ENCODE data around the gene CYP4F2. TPM values are rescaled to one million over a fixed set of nuclear protein-coding genes. Genes with fewer than 3 reads are reported as not detected.

CYP4F2 gene
- total and polyA plus RNA-seq, 9 of the 15 experiments (the other 6 are each of a cell fraction or from before 2014, with no cell fraction given) = 0.10 to 0.56 (median 0.32) TPM; not detected in 2

DNA sequence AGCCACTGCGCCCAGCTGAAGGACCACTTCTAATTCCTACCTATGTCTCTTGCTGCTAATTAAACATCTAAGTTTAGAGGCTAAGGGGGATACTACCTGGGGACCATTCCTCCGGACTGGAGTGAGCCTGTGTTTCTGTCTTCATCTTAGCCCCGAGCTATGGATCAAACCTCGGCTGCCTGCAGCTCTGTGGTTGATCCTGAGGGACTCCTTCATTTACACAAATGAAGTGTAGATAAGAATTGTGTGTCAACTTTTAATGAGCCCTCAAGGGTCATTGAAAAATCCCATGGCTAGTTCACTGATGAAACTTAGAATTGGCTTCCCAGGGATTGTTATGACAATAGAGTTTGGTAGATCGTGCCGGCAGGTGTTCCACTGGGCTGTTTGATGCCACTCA lies 51.0 kb downstream of the CYP4F2 start:
- Histone ChIP-seq H4K20me1 (replicated peaks; ENCODE audit: control insufficient read depth, insufficient read depth, low read length) (no peaks in the 10 kb centered on the region), H3K9me3 (replicated peaks; ENCODE audit: control insufficient read depth, insufficient read depth, low read depth, low read length) (no peaks in the 10 kb centered on the region), H3K9ac (ENCODE audit: insufficient read depth in 1 of 2, low read depth in 2 of 2, low read length in 2 of 2) (no peak overlapping the region), H3K36me3 (ENCODE audit: control insufficient read depth, insufficient read depth, low read length) (no peaks in the 10 kb centered on the region), H3K79me2 (ENCODE audit: control insufficient read depth, insufficient read depth, low read length) (no peaks in the 10 kb centered on the region), H2AFZ (ENCODE audit: low read depth, low read length) (no peak overlapping the region), H3K27ac (ENCODE audit: extremely low read depth, low read depth, low read length) (no peak overlapping the region), H3K9me1 (ENCODE audit: control insufficient read depth, insufficient read depth, low read length) (no peaks in the 10 kb centered on the region), H3K4me2 (ENCODE audit: insufficient read depth, low read length) (no peak overlapping the region), H3K4me3 (no peak overlapping the region), H3K4me1 (replicated peaks in 1 of 2; ENCODE audit: control insufficient read depth in 2 of 2, insufficient read depth in 2 of 2, low read length in 2 of 2) (peaks cover 10 to 24% of the 10 kb centered on the region in 2 experiments), H3K27me3 (ENCODE audit: control insufficient read depth in 2 of 2, insufficient read depth in 2 of 2, low read length in 2 of 2) (no peaks in the 10 kb centered on the region)
- TF ChIP-seq ERF (CRISPR knock-in tag; IDR thresholded peaks at IDR 0.05) (no peak), CREB5 (CRISPR knock-in tag; IDR thresholded peaks at IDR 0.05) (no peak), ZKSCAN3 (CRISPR knock-in tag; IDR thresholded peaks at IDR 0.05) (no peak), ZNF699 (CRISPR knock-in tag; IDR thresholded peaks at IDR 0.05; ENCODE audit: insufficient replicate concordance) (no peak), SIRT6 (IDR thresholded peaks at IDR 0.05; ENCODE audit: low read depth, low read length) (no peak), BRF2 (IDR thresholded peaks at IDR 0.05; ENCODE audit: borderline replicate concordance, insufficient read depth, insufficient read length) (no peak), TCF7 (IDR thresholded peaks at IDR 0.05; ENCODE audit: borderline replicate concordance) (no peak), RBM39 (optimal IDR thresholded peaks at IDR 0.05; ENCODE audit: low read depth, low read length) (no peak), HMGN3 (IDR thresholded peaks at IDR 0.05; ENCODE audit: borderline replicate concordance, extremely low read depth, insufficient read length, low read depth, low read length) (no peak), TRIM28 (IDR thresholded peaks at IDR 0.05) (no peak)
- TF ChIP-seq, protein P1, sequence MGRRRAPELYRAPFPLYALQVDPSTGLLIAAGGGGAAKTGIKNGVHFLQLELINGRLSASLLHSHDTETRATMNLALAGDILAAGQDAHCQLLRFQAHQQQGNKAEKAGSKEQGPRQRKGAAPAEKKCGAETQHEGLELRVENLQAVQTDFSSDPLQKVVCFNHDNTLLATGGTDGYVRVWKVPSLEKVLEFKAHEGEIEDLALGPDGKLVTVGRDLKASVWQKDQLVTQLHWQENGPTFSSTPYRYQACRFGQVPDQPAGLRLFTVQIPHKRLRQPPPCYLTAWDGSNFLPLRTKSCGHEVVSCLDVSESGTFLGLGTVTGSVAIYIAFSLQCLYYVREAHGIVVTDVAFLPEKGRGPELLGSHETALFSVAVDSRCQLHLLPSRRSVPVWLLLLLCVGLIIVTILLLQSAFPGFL (CRISPR knock-in tag; IDR thresholded peaks at IDR 0.05) = no peak
- TF ChIP-seq, protein P2, sequence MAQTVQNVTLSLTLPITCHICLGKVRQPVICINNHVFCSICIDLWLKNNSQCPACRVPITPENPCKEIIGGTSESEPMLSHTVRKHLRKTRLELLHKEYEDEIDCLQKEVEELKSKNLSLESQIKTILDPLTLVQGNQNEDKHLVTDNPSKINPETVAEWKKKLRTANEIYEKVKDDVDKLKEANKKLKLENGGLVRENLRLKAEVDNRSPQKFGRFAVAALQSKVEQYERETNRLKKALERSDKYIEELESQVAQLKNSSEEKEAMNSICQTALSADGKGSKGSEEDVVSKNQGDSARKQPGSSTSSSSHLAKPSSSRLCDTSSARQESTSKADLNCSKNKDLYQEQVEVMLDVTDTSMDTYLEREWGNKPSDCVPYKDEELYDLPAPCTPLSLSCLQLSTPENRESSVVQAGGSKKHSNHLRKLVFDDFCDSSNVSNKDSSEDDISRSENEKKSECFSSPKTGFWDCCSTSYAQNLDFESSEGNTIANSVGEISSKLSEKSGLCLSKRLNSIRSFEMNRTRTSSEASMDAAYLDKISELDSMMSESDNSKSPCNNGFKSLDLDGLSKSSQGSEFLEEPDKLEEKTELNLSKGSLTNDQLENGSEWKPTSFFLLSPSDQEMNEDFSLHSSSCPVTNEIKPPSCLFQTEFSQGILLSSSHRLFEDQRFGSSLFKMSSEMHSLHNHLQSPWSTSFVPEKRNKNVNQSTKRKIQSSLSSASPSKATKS (CRISPR knock-in tag; IDR thresholded peaks at IDR 0.05) = no peak
- ATAC-seq (no peak), DNase-seq (ENCODE audit: extremely low read depth in 1 of 4, low spot score in 3 of 4) (no peak), FAIRE-seq (no peak)
- intact Hi-C loops (cut with micrococcal nuclease) (loop anchor here (10.0 kb wide), 1 partner anchor 338 kb away; the partner anchor contains the start of gene FAM32A), in situ Hi-C loops (cut with MboI) (no loop called here)
- ChIA-PET CTCF (ENCODE audit: low intra/inter-chr PET ratio) (no interaction called here), POLR2A (no interaction called here)
- BruUV-seq (replicated peaks) = no TSS peak
- 62% methylated on average over 6 of the region's 6 CpGs for WGBS (ENCODE audit: insufficient coverage, low coverage, missing lambda C conversion rate)

Measured in K562 (cell line).